Thymus (tissue), 11 donors: Measurements from ENCODE around the gene CBX8. TPM values are rescaled to one million over a fixed set of nuclear protein-coding genes. Genes with fewer than 3 reads are reported as not detected.

Experiments used
- DNase-seq, 9 donors: peaks; one replicate each; pipeline ENCODE4 v3.0.0-alpha.2; 2013; ENCODE audit warnings: low spot score in 9 of 9, low read depth in 6 of 9, missing footprints in 1 of 9
- H3K27ac ChIP-seq, 2 donors: one replicate each; pipeline ENCODE4 v1.5.1; 2013; ENCODE audit warnings: control low read depth in 1 of 2, low read depth in 1 of 2, low read length in 1 of 2, mild to moderate bottlenecking in 1 of 2, moderate library complexity in 1 of 2
- H3K27me3 ChIP-seq, 2 donors: one replicate each; pipeline ENCODE4 v1.5.1; 2013; ENCODE audit warnings: low read length in 1 of 2; ENCODE audit not compliant: control insufficient read depth in 2 of 2, insufficient read depth in 1 of 2
- H3K36me3 ChIP-seq, 2 donors: one replicate each; pipeline ENCODE4 v1.5.1; 2013; ENCODE audit warnings: low read length in 1 of 2, mild to moderate bottlenecking in 1 of 2, moderate library complexity in 1 of 2; ENCODE audit not compliant: control insufficient read depth in 2 of 2, insufficient read depth in 2 of 2
- H3K4me1 ChIP-seq, 2 donors: one replicate each; pipeline ENCODE4 v1.5.1; 2013; ENCODE audit warnings: low read length in 2 of 2; ENCODE audit not compliant: control insufficient read depth in 2 of 2, insufficient read depth in 2 of 2
- H3K4me3 ChIP-seq, 2 donors: one replicate each; pipeline ENCODE4 v1.5.1; 2013; ENCODE audit warnings: low read length in 2 of 2, control low read depth in 1 of 2, mild to moderate bottlenecking in 1 of 2
- H3K9me3 ChIP-seq, 2 donors: one replicate each; pipeline ENCODE4 v1.5.1; 2013; ENCODE audit warnings: low read length in 1 of 2, mild to moderate bottlenecking in 1 of 2; ENCODE audit not compliant: control insufficient read depth in 2 of 2, insufficient read depth in 1 of 2
- WGBS: extraction: QIAGEN DNeasy Blood & Tissue Kit; methylation state at CpG from one replicate; pipeline ENCODE4 v1.1.7; 2013; 5-methylcytosine and 5-hydroxymethylcytosine counted together
- polyA plus RNA-seq: library from polyadenylated mRNA; stranded (reverse); fragments of 200-250 nt; gene quantifications from one replicate; pipeline ENCODE4 v1.2.3, GENCODE V29; 2013
- total RNA-seq: library from RNA; stranded (reverse); fragments of 120-200 nt; gene quantifications from one replicate; pipeline ENCODE4 v1.2.4, GENCODE V29; 2013
- donor health status: healthy.

The CBX8 gene
- total and polyA plus RNA-seq, 2 donors, result 7.4 to 12.8 TPM

DNA sequence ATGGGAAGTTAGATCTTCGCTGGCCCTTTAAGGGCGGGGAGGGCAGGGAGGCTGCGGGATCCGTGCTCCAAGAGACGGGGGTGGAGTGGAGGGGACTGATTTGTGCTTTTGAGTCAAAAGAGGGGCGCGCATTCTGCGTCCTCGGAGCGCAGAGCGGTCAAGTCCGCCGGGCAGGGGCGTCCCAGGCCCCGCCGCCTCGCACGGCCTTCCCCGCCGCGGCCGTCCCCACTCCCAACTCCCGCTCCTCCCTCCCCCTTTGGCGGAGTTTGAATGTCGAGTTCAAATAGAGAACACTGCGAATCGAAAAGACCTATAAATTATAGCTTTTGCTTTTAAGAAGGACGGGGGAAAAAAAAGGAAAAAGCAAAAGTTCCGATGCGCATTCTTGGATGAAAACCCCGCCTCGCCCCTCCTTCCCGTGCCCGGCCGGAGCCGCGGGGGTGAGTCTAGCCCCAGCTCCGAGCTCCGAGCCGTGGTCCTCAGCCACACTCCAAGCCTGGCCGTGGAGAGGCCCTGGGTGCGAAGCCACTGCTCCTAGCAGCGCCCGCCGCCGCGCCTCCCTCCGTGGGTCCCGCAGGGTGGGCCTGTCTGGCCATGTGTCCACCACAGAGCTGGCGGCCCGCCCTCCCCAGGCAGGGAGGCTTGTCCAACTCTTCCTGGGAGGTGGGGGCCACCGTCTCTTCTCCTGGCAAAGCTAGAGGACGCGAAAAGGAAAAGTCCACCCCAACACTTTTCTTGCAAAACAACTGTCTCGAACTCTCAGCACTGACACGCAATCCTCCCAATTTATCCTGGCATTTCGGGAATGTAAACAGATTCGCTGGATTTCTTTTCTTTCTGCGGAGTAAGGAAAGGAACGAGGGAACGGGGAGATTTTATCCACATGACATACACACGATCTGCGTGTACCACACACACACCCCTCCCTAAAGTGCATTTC, 3.6 kb downstream of the CBX8 start:
- no peak overlapping the region for H3K4me3 ChIP-seq
- H3K4me1 ChIP-seq, result peaks cover 16 to 72% of the 10 kb centered on the region in 2 donors
- H3K9me3 ChIP-seq, result peaks cover 1 to 34% of the 10 kb centered on the region in 2 donors
- peaks cover 15 to 16% of the 10 kb centered on the region in 2 donors for H3K36me3 ChIP-seq
- DNase-seq, result no peak
- H3K27ac ChIP-seq, result no peak overlapping the region
- peaks cover 70 to 78% of the 10 kb centered on the region in 2 donors for H3K27me3 ChIP-seq
- 75% methylated on average over 63 of the region's 63 CpGs for WGBS

GRCh38 chr17:79792341-79792871, 4.5 kb downstream of the CBX8 start:
- H3K4me3 ChIP-seq, result no peak overlapping the region
- H3K36me3 ChIP-seq, result peaks cover 15 to 16% of the 10 kb centered on the region in 2 donors
- WGBS, result 30% methylated on average over 22 of the region's 22 CpGs
- peaks cover 72 to 80% of the 10 kb centered on the region in 2 donors for H3K27me3 ChIP-seq
- H3K27ac ChIP-seq, result no peak overlapping the region
- no peak for DNase-seq
- peaks cover 0 to 29% of the 10 kb centered on the region in 2 donors for H3K9me3 ChIP-seq
- peaks cover 10 to 66% of the 10 kb centered on the region in 2 donors for H3K4me1 ChIP-seq

DNA sequence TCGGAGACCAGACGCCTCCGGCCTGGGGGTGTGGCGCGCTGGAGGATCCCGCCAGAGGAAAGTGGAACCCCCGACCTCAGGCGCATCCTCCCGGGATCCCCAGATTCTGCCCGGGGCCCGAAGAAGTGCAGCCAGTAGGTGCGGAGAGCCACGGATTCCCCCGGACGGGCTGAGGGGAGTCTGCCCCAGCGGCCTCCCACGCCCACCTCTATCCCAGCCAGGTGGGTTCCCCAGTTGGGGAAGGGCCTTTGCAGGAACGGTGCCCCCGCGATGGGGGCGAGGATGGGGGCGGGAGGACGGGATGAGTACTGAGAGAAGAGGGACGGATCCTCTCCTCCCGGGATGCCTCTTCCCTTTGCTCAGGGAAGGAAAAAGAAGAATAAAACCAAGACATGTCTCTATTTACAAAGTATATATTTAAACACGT, 5.1 kb downstream of the CBX8 start:
- H3K4me1 ChIP-seq, result peaks cover 10 to 66% of the 10 kb centered on the region in 2 donors
- no peak overlapping the region for H3K4me3 ChIP-seq
- H3K36me3 ChIP-seq, result peaks cover 15 to 16% of the 10 kb centered on the region in 2 donors
- H3K27ac ChIP-seq, result no peak overlapping the region
- H3K27me3 ChIP-seq, result peaks cover 77 to 86% of the 10 kb centered on the region in 2 donors
- WGBS, result 8% methylated on average over 26 of the region's 26 CpGs
- no peak for DNase-seq
- H3K9me3 ChIP-seq, result peaks cover 0 to 29% of the 10 kb centered on the region in 2 donors

DNA sequence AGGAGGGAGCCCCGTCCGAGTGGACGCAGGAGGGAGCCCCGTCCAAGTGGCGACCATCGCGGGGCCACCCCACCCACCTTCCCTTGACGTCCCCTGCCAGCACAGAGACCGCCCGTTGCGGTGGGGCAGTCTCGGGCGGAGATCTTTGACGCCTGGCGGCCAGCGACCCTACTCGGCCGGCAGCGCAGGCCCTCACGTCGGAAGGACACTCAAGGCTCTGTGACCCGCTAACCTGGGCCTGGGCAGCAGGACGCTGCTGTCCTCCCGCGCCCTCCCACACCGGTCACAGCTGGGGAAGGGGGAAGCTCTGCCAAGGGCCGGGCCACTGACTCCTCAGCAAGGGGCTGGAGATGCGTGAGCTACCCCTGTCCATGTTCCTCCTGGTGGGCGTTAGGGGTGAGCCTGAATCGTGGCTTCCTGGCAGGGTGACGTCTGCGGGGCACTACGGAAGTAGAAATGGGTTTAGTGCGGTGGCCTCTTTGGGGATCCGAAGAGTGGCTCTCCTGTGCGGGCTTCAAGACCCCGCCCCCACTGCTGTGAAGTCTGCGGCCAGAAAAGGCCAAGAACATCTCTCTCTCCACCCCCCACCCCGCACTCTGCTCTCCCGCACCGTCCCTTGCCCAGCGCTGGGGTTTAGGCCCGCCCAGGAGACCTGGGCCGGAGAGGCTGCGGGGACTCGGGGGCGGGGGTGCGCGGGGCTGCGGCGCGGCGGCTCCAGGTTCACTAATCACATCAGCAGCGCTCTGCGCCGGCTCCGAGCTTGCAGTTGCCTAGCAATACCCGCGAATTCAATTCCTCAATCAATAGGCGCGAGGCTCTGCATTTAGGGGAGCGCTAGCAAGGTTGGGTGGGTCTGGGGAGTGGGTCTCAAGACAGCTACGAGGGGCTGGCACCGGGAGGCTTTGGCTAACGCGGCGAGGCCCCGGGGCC, 5.8 kb downstream of the CBX8 start:
- peaks cover 7 to 61% of the 10 kb centered on the region in 2 donors for H3K4me1 ChIP-seq
- peak in 1 of 9 donors; percentile 31 for DNase-seq
- peak overlapping the region in 1 of 2 donors; percentile 2 for H3K4me3 ChIP-seq
- H3K36me3 ChIP-seq, result peaks cover 15 to 16% of the 10 kb centered on the region in 2 donors
- WGBS, result 9% methylated on average over 68 of the region's 68 CpGs
- H3K27ac ChIP-seq, result no peak overlapping the region
- peaks cover 77 to 92% of the 10 kb centered on the region in 2 donors for H3K27me3 ChIP-seq
- H3K9me3 ChIP-seq, result peaks cover 0 to 29% of the 10 kb centered on the region in 2 donors

DNA sequence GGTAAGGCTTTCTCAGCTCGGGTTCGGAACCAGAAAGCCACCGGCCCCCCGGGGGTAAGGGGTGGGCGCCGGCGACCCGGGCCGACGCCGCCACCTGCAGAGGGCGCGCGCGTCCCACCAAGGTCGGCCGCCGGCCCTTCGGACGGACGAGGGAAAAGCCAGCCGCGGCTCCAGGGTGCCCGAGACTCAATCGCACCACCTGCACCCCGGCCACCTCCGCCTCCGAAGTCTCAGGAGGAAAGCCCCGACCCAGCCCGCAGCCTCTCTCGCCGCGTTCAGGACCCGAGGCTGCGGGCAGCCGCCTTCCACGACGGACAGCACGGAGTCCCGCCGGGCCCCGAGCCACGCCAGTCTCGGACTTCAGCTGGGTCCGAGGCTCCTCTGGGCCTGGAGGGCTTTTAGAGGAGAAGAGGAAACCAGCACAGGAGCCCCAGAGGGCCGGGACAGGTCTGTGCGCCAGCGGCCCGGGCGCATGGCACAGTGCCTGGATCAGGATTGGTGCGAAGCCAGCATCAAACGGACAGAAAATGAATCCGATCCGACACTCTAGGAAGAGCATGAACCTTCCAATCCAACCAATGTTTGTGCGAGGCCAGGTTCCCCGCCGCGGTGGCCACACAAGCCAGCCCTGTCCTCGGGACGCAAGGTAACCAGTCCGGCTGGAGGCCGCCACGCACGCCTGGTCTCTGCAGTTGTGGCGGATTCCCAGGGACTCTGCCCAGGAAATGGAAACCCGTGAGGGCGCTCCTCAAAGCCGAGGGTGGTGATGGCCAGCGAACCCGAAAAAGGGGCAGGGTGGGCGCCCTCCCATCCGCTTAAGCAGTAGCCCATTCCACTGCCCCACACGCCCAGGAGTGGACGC, 6.7 kb downstream of the CBX8 start:
- Histone ChIP-seq H3K27ac (no peak overlapping the region), H3K9me3 (peaks cover 0 to 29% of the 10 kb centered on the region in 2 donors), H3K4me3 (peak overlapping the region in 1 of 2 donors; percentile 9), H3K36me3 (peaks cover 18 to 19% of the 10 kb centered on the region in 2 donors), H3K27me3 (peaks cover 74 to 91% of the 10 kb centered on the region in 2 donors), H3K4me1 (peaks cover 1 to 54% of the 10 kb centered on the region in 2 donors)
- DNase-seq, result peak in 1 of 9 donors; percentile 37
- WGBS, result 14% methylated on average over 74 of the region's 74 CpGs

- peaks cover 0 to 29% of the 10 kb centered on the region in 2 donors for H3K9me3 ChIP-seq
- H3K4me1 ChIP-seq, result peaks cover 0 to 46% of the 10 kb centered on the region in 2 donors
- H3K27me3 ChIP-seq, result peaks cover 70 to 82% of the 10 kb centered on the region in 2 donors
- H3K27ac ChIP-seq, result no peak overlapping the region
- H3K4me3 ChIP-seq, result no peak overlapping the region
- WGBS, result 19% methylated on average over 52 of the region's 52 CpGs
- DNase-seq, result peak in 1 of 9 donors; percentile 33
- peaks cover 19 to 20% of the 10 kb centered on the region in 2 donors for H3K36me3 ChIP-seq
These were observed 7.6 kb downstream of the CBX8 start for GRCh38 chr17:79788989-79789942.

DNA sequence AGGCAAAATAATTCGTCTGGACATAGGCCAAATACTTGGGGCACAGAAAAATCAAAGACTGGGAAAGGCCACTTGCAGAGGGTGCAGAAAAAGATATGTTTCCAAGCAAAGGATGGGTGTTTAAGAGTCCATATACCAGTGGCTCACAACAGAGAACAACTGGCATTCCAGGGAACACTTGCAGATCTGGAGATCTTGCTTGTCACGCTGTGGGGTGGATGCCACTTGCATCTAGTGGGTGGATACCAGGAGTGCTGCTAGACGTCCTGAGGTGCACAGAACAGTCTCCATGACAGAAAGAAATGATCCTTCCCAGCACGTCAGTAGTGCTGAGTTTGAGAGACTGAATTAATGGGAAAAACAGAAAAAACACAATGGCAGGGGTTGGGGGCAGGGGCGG, 8.4 kb downstream of the CBX8 start:
- no peak for DNase-seq
- Histone ChIP-seq H3K4me1 (peaks cover 0 to 38% of the 10 kb centered on the region in 2 donors), H3K27me3 (peaks cover 64 to 73% of the 10 kb centered on the region in 2 donors), H3K4me3 (no peak overlapping the region), H3K36me3 (peaks cover 21 to 25% of the 10 kb centered on the region in 2 donors), H3K27ac (no peak overlapping the region), H3K9me3 (peaks cover 0 to 29% of the 10 kb centered on the region in 2 donors)
- WGBS, result 94% methylated on average over 5 of the region's 5 CpGs
